ENCODE data around the gene FAM167B.

Gene FAM167B

DNA sequence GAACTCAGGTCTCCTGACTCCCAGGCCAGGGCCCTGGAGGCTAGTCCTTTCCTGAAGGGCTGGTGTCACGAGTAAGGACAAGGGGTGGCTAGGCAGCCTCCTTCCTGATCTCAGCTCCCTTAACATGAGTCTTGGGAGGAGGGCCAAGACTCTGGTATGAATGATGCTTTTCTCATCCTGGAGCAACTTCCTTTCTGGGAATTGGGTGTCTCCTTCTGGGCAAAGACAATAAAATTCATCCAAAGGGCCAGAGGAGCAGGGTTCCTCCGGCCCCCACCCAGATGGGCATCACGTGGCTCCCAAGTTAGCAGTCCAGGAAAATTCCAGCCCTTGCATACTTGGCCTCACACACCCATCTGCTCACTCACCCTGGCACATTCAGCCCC lies at the start of gene FAM167B:
Gene FAM167B, plus strand, starts transcription at position 335 of the 386 bp plus-strand sequence. CDS start 200 bp downstream, outside the sequence.
- no peak for DNase-seq (ENCODE audit: low read depth in 3 of 3, low spot score in 1 of 3)

DNA sequence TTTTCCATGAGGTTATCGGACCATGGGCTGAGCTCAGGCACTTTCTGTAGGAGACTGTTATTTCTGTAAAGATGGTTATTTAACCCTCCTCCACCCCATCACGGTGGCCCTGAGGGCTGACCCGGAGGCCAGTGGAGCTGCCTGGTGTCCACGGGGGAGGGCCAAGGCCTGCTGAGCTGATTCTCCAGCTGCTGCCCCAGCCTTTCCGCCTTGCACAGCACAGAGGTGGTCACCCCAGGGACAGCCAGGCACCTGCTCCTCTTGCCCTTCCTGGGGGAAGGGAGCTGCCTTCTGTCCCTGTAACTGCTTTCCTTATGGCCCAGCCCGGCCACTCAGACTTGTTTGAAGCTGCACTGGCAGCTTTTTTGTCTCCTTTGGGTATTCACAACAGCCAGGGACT lies 49.2 kb upstream of the FAM167B start:
- DNase-seq (ENCODE audit: low read depth in 3 of 3, low spot score in 1 of 3), result no peak

DNA sequence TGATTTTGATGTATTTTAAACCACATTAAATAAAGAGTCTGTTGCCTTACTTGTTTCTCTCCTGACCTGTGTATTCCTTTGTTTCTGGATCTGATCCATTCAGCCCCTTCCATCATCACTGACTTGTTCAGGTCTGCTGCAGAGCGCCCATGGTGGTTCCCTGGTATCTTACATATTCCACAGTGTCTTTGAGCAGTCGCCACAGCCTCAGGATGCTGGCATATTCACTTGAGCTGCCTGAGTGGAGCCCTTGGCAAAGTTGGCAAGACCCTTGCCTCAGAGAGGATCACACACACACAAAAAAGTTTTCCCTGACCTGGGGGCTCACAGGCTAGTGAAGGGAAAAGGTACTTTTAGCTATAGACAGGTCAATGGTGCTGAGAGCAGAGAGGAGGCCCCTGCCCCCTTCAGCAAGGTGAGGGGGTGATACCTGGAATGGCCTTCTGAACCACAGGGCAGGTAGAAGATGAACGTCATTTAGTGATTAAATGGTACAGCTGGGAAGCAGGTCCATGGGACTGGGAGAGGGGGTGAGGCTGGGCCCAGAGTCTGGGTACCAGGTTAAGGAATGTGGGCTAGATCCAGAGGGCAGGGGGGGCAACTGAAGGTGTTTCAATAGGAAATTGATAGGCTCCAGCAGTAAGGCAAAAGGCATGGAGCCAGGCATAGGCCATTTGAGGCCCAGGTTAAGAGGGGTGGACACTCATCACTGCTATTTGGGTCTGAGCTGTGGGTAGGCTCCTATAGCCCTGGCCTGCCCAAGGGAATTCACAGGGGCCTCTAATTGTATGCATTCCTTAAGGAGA lies 48.6 kb upstream of the FAM167B start:
- no peak for DNase-seq (ENCODE audit: low read depth in 3 of 3, low spot score in 1 of 3)

DNA sequence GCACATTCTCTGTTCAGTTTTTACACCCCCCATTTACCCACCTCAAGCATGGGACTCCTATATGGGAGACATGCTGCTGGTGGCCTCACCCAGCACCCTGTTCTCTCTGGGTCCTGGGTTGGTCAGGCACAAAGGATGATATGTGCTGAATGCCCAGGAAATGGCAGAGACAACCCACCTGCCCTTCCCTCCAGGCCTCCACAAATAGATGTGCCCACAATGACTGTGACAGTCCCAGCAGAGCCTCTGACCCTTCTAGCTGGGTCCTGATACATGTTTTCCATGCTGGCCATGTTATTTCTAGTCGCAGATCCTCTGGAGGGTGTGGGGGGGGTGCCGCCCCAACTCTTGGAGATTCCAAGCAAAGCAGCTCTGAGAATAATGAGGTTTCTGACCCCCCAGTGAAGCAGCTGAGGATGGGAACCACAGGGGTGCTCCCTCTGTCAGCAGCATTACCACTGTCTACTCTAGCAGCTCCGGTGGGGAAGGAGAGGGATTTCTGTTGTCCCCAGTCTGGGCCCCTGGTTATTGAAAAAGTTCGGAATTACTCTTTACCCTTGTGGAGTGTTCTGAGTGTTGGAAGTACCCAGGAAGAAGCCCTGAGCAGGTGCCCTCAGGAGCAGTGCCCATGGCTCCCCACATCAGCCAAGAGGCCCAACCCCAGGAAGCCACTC lies 47.8 kb upstream of the FAM167B start:
- no peak for DNase-seq (ENCODE audit: low read depth in 3 of 3, low spot score in 1 of 3)

DNA sequence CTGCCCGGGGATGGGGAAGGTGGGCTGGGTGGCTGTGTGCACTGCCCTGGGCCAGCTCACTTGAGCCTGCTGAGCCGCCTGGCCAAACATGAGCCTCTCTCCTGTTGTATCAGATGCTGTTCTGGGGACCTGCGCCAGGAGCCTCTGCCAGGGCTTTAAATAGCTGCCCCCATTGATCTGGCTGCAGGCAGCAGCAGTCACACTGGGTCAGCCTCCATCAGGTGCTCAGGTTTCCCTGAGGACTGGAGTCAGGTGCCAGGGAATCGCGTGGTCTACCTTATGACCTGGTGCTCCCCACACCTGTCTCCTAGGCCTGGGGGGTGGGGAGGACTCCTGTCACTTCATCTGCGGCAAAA lies 47.3 kb upstream of the FAM167B start:
- no peak for DNase-seq (ENCODE audit: low read depth in 3 of 3, low spot score in 1 of 3)

DNA sequence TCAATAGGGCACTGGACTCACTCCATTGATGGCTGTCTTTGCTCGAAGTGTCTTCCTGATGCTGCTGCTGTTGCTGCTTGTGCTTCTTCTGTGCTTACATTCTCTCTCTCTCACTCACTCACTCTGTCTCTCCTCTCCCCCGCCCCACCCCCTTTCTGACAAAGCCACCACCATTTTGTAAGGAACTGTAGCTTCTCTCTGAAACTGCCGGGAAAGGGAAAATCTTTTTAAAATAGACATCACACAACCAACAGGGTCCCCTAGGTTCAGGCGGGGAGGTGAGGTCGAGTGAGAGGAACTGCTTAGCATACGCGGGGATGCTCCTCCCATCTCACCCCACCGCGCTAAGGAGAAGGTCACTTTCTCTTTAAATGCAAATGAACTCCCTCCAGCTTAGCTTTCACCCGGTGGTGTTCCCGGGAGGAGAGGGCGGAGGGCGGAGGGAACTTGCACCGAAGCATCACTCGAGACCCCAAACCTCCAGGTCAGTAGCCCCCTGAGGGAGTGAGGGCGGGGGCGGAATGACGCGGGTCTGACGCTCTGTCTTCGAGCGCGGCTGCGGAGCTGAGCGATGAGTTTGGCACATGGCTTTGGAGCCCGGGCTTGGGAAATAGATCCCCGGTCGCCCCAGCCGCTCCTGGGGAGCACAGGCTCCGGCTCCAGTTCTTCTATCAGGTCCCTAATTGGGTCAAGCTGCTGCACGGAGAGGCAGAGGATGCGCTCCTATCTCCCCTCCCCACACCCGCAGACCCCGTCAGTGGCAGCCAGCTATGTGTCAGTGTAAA lies 46.6 kb upstream of the FAM167B start, which contains the start of gene CCDC28B:
Gene CCDC28B, plus strand, starts transcription at position 370 of the 785 bp plus-strand sequence. CDS start 1,341 bp downstream, outside the sequence.
- peak in 1 of 3 donors; percentile 37 for DNase-seq (ENCODE audit: low read depth in 3 of 3, low spot score in 1 of 3)

DNA sequence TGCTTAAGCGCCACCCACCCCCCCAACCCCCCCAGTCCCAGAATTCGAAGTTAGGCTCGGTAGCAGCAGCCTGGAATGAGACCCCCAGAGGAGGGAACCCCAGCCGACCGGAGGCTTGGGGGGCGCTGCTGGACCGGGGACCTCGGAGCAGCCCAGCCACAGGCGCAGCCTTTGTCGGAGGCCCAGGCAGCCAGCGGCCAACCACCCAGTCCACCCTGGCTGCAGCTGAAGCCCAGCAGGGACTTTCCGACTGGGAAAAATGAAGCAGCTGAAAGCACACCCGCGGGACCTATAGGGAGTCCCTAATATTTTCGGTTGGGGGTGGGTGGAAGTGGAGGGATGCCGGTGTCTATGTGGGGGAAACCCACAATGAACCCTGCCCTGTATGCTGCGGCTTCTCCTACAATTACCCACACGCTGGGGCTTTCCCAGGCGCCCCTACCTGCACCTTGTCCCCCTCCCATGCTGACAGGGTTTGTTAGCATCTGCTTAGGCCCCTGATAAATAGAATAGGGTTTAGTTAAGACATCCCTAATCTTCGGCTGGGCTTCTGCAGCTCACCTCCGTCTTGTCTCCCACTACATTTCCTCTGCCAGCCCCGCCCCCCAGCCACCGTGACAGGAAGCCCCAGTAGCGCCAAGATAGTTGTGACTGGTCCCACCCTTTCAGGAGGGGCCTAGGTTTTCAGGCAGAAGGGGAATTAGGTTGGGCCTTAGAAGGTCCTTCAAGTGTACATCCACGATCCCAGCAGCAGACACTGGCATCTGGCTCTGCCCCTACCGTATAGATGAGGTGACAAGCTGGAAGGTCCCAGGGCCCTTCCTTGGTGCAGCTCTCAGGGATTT lies 45.8 kb upstream of the FAM167B start:
- DNase-seq (ENCODE audit: low read depth in 3 of 3, low spot score in 1 of 3), result peak; percentile 35 to 61 (median 41)

DNA sequence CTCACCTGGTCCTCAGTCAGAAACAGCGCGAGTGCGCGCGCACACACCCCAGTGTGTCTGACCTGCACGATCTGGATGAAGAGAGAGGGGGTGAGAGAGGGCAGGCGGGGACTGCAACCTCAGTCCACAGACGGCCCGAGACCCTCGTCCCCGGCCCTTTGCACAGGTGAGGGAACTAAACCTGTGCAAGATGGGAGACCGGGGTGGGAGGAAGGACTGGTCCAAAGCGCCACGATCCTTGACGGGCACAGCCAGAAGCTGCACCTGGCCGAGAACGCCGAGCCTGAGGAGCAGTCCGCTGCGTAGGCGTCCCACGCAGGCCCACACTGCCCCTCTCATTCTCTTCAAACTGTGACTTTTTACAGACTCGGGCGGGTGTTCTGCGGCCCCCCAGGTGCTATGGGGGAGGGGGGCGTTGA lies 42.1 kb upstream of the FAM167B start:
- no peak for DNase-seq (ENCODE audit: low read depth in 3 of 3, low spot score in 1 of 3)

DNA sequence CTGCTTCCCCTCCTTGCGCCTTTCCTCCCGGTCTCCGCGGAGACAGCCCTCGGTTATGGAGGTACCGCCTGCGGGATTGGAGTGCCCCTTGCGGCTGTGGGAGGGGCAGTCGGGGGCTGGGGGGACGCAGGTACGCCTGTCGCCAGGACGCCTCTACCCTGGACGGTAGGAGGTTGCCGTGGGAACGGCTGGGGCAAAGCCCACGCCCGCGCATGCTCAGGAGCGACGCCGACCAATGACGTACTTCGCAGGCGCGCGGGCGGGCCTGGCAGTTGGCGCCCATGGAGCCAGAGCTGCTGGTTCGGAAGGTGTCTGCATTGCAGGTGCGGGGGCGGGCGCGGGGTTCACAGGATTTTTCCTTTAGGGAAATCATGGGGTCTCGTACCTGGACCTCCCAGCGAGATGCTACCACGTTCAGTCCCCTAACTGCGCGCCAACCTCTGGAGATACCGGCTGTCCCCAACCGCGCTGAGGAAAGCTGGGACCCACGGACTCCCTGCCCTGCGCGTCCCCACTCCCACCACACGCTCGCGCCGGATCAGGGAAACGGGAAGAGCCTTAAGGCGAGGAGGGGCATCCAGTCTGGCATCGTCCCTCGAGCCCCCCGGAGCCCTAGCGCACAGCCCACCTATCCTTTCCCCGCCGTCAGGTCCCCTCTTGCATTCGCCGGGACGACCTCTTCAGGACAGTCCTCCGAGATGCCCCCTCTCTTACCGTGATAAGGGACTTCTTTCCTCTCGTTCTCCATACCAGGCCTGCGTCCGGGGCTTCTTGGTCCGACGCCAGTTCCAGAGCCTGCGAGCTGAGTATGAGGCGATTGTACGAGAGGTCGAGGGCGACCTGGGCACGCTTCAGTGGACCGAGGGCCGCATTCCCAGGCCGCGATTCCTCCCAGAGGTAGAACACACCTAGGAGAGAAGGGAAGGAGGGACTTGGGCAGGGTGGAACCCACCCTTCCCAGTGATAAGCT lies 41.3 kb upstream of the FAM167B start, which contains the start of gene IQCC:
Gene IQCC, plus strand, starts transcription at position 271 of the 970 bp plus-strand sequence. Its CDS starts 11 bp downstream, at position 282.
- DNase-seq (ENCODE audit: low read depth in 3 of 3, low spot score in 1 of 3), result peak; percentile 63 to 75 (median 70)

DNA sequence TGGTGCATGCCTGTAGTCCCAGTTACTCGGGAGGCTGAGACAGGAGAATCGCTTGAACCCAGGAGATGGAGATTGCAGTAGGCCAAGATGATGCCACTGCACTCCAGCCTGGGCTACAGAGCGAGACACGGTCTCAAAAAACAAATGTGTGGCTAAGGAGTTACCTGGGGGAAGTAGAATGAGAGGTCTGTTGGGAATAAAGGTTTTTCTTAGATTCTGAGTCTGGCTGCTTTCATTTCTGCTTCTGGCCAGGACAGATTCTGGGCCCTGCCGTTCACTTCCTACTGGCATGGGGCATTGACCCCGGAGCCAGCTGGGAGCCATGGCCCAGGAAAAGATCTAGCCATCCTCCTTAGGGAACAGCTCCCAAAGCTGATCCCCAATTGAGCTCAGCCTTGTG lies 38.6 kb upstream of the FAM167B start:
- no peak for DNase-seq (ENCODE audit: low read depth in 3 of 3, low spot score in 1 of 3)

DNA sequence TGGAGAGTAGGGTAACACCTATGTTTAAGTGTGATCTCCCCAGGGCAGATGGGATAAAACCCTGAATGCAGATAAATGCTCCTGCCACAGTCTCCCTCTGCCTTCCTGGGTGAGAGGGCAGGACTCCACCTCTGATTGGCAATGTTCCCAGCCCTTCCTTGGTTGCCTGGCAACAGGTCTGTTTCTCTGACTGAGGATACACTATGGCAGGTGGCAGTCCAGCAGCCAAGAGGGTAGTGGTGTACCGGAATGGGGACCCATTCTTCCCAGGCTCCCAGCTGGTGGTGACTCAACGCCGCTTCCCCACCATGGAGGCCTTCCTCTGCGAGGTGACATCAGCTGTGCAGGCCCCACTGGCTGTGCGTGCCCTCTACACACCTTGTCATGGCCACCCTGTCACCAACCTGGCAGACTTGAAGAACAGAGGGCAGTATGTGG lies 38.1 kb upstream of the FAM167B start, which contains the start of gene DCDC2B:
Gene DCDC2B, plus strand, starts transcription at position 199 of the 438 bp plus-strand sequence. Its CDS starts 5 bp downstream, at position 204.
- DNase-seq (ENCODE audit: low read depth in 3 of 3, low spot score in 1 of 3), result no peak

DNA sequence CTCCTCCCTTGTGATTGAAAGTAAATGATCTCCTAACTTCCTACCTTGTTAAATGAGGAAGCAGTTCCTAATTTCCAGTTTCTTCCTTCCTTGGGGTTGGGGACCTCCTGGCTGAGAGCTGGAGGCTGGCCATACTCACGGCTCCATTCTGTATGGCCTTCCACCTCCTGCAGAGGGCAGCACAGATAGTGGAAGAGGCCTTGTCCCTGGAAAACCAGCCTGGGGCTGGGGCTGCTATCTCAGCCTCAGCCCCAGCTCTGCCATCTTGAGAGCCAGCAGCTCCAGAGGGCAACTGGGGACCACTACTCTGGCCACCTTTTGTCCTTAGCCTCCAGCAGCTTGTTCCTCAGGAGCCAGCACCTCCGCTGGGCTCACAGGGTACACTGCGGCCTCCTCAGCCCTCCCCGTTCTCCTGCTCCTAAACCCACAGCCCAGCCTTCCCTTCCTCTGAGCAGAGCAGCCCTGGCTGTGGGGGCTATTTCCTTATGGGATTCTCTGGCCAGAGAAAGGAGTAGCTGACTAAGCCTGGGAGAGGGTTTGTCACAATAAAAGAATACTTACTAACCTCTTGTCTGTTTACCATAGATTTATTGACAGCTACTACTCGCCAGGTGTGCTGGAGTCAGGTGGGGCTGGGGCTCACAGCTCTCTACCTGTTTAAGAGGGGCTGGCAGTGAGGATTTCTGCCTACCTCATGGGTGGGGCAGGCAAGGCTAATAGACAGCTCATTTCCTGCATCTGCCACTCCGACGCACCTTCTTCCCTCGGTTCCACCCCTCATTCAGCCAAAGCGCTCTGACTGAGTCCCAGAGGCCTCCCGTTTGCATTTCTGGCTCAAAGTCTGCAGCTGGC lies 31.2 kb upstream of the FAM167B start:
- peak in 2 of 3 donors; percentile 27 to 33 for DNase-seq (ENCODE audit: low read depth in 3 of 3, low spot score in 1 of 3)

DNA sequence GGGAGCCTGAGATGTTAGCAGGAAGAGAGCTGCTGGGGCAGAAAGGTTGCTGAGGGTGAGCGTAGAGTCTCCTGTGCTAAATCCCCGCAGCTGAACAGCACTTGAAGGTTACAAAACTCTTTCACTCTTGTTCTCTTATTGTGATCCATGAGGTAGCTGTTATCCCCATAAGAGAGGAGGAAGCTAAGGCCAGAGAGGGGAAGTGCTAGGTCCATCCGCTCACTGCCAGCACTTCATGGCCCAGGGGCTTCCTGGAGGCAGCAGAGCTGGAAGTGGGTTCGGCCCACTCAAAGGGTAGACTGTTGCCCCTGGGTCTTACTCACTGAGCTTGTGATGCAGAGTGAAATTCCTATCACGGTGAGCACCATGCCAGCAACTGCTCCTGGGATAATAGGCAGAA lies 30.5 kb upstream of the FAM167B start:
- no peak for DNase-seq (ENCODE audit: low read depth in 3 of 3, low spot score in 1 of 3)

DNA sequence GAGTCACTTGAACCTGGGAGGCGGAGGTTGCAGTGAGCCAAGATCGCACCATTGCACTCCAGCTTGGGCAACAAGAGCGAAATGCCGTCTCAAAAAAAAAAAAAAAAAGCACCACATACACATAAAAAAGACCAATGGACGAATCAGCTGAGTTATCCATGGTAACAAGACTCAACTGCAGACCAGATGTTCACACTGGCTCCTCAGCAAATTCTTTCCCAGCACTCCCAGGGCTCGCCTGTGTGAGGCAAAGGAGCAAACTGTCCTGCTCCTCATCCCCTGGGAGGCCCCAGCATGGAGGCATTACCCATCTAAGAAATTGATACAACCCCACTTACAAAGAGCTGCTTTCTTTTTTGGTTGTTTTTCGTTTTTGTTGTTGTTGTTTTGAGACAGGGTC lies 28.0 kb upstream of the FAM167B start:
- no peak for DNase-seq (ENCODE audit: low read depth in 3 of 3, low spot score in 1 of 3)

DNA sequence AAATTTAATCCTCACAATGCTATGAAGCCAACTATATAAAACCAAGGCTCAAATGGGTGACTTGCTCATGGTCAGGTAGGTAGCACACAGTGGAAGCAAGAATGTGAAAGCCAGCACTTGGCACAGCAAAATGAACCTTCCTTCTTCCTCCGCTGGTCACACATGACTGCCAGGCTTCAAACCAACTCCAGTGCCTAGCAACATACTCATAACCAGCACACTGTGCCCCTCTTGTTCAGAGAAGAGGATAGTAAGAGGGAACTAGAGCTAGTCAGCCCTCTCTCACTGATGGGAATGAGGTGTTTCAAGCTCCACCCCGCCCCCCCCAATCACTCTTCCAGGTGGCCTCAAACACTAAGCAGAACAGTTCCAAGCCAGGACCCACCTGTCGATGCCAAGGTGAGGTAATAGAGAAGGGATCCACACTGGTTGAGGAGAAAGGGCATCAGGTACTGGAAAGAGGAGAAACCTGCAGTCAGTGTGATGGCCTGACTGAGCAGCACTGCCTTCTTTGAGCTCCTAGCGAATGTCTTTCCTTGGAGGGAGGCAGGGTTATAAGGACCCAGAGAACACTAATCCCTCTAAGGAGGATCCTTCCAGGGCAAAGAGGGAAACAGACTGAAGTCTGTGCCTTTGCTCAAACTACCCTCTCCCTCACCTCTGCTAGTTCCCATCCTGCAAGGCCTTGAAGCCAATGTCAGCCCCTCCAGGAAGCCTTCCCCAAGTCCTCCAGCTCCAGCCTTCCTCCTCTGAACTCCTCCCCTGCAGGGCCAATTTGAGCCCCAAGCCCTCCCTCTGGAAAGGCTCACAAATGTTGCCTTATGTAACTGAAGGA lies 26.1 kb upstream of the FAM167B start:
- no peak for DNase-seq (ENCODE audit: low read depth in 3 of 3, low spot score in 1 of 3)

DNA sequence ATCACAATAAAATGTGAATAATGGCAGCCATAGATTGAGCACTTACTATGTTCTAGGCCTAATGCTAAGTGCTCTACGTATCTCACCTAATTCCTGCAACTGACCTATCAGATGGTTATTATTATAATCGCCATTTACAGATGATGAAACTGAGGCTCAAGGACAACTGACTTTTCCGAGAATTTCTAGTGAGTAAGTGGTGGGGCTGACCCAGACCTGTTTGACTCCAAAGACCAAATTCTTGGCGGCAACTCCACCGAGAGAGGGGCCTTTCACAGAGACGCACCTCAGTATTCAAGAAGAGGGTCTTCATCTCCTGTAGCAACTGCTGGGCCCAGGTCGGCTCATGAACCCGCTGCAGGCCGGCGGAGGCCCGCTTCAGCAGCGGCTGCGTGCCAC lies 25.4 kb upstream of the FAM167B start:
- no peak for DNase-seq (ENCODE audit: low read depth in 3 of 3, low spot score in 1 of 3)

DNA sequence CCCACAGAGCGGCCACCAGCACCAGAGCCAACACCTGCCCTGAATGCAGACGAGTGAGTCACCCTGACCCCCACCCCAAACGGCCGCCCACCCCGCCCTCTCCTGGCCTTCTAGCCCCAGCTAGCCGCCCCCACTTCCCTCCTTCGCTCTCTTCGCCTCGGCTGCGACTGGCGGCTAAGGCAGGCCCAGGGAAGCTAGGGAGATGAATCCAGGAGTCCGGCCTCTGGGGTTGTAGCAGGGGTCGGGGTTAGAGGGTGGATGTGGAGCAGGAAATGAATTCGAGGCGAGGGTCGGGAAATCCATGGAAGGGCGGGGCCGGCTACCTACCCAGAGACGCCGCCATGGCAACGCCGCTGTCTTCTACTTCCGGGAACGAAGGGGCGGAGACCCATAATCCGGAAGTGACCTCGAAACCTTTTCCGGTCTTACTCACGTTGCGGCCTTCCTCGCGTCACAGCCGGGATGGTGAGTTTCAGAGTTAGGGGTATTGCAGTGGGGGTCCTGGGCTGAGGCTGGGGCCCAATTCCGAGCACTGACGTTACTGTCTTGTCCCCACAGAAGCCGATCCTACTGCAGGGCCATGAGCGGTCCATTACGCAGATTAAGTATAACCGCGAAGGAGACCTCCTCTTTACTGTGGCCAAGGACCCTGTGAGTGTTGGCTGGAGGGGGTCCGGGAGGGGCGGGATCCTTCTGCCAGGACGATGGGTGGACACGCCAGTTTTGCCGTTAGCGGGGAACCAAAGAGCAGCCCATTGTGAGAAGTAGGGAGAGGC lies 24.9 kb upstream of the FAM167B start, which contains the start of the genes EIF3I and TMEM234:
Gene EIF3I, plus strand, starts transcription at position 428 of the 776 bp plus-strand sequence. Its CDS starts 35 bp downstream, at position 463.
Gene TMEM234, minus strand, starts transcription at position 374 of the 776 bp plus-strand sequence. Its CDS starts 31 bp downstream, at position 343.
- peak; percentile 75 to 79 (median 78) for DNase-seq (ENCODE audit: low read depth in 3 of 3, low spot score in 1 of 3)

Measured in stimulated activated CD4-positive, alpha-beta T cell treated with anti-CD3 and anti-CD28 coated beads, TNF-alpha, amount 100 ng/mL, for 1 hour (primary cell).